ENCODE data around the gene KIAA0513.

KIAA0513 gene

DNA sequence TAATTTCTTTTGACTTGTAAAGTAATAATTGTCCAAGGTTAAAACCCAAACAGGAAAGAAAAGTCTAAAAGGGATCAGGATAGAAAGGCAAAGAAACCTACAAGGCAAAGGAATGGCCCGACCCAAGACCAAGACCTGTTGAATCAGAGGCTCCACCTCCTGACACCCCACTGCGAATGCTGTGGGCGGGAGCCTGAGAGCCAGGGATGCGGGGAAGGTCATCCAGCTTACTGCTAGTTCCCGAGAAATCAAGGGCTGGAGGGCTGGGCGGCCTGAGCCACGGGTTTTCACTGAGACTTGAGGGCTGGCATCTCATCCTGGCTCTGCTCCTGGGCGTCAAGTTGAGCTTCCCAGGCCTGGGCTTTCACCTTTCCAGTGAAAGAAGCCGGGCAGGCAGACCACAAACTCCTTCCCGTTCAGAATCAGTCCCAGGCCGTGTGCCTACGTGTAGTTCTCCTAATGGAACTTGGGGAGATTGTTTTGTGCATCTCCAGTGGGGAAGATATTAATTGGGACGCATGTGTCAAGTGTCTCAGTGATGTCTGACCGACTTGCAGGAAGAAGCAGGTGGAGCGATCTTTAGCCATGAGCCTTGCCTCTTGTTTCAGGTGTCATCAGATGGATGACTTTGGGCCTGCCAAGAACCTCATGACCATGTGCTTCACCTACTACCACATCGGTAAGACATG is 47.8 kb downstream of the KIAA0513 start:
- DNase-seq: no peak

DNA sequence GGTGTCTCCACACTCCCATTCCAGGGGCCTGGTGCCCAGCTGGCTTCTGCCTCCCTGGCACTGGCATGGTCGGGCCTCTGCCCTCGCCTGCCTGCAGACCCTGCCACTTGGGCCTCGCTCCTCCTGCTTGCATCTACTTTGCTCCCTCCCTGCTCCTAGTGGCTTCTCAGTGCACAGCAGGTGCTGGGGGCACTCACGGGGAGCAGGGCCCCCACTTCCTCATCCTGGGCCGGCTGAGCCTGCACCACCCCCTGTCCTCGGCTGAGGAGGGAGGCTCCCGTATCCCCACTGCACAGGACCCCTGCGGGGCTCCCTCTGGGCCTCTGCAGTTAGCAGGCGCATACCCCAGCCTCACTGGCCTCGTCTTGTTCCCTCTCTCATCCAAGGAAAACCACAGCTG is 49.4 kb downstream of the KIAA0513 start:
- DNase-seq: no peak

DNA sequence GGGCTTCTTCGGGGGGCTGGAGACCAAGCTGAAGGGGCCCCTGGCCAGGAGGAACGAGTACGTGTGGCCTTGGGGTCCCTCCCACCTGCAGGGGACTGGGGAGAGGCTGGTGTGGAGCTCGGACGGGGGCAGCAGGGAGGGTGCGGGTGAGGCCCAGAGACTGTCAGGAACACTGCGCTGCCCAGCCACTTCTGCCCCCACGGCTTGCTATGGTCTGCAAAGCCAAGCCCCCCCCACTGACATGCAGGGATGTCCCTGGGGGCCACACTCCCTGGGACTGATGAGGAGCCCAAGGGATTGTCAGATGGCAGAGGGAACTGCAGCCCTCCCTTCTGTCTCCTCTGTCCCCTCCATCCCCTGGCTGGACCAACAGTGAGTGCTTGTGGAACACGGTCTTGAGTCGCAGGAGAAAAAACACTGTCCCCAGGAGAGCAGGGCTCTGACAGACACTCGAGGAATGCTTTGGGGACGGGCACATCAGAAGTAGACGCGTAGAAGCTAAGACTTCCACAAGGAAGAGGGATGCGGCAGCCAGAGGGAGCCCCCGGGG is 50.1 kb downstream of the KIAA0513 start:
- no peak for DNase-seq

DNA sequence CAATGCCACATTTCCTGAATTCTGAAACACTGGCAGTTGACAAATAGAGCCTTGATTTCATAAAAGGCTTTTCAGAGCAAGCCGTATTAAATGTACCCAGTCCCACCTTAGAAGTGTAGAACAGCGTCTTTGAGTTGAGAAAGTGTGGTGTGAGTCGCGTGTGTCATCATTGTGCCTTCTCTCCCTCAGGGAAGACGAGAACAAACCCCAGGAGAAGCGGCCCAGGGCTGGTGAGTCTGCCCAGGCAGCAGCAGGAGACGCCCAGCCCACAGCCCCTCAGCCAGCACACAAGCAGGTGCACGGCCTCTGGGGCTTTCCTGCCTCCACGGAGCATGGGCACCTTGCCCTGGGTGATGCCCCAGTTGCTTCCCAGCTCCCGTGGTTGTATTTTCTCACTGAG is 50.6 kb downstream of the KIAA0513 start:
- no peak for DNase-seq

DNA sequence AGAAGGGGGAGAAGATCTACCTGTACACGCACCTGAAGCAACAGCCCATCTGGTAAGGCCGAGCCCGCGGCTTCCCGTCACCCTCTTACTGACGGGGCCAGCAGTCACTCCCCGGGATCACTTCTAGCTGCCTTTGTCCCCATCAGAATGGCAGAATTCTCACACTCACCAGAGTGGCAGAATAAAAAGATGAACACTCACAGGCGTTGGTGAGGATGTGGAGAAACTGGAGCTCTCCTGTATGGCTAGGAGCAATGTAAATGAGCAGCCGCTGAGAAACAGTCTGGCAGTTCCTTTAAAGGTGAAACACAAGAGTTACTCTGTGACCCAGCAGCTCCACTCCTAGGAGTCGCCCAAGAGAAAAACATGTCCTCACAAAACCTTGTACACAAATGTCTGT is 51.4 kb downstream of the KIAA0513 start:
- no peak for DNase-seq

DNA sequence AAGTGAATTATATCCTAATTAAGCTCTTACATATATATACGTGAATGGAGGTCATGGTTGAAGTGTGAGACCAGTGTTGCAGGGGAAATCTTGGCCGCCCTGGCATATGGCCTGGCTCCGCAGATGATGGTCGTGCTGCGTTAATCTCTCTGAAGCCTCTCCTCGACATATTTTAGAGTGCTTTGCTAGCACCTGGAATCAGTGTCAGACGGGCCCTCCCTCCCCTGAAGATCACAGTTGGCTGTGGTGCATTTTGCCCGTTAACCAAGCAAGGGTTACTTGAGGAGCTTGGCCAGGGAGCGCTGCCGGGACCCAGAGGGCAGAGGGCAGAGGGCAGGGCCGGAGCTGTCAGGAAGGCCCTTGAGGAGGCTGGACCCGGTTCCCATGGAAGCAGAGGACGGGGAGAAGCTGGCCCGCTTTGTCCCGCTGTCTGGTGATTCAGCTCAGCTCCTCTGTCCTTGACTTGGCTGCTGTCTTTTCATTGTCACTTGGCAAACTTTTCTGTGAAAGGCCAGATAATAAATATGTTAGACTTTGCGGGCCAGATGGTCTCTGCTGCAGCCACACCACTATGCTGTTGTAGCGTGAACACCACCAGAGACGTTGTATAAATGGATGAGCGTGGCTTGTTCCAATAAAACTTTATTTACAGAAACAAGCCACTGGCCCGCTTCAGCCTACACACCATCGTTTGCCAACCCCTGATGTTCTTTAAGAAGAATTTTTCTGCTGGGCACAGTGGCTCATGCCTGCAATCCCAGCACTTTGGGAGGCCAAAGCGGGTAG is 52.4 kb downstream of the KIAA0513 start:
- DNase-seq: peak; percentile 84

DNA sequence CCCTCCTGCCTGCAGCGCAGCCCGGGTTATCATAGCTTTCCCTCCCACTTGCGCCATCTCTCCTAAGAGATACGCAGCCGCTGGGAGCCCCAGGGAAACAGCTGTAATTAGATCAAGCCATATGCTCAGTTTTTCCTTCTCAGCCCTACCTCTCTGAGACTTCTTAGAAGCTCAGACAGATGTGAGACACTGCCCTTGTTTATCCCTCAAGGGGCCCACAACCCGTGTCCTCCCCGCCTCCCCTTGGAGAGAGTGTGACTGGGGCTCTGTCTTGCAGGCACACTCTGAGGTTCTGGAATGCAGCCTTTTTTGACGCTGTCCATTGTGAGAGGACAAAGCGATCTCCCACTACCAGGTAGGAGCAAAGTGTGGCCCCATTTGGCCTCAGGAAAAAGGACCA is 53.4 kb downstream of the KIAA0513 start:
- peak; percentile 98 for DNase-seq

DNA sequence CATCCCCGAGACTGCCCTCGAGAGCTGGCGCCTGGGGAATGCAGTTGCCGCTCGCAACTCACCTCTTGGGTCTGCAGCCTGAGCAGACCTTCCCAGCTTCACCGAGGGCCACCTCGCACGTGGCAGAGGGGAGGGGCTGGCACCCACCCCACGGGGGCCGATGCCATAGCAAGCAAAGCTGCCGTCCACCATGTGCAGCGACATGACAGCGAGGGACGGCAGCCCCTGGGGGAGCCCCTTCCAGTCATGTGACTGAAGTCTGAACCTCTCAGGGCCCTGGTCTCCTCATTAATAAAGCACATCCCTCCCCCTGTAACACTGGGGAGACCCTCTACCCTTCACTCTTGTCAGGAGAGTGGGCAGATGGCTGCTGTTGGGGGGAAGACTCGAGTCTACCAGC is 54.2 kb downstream of the KIAA0513 start:
- peak; percentile 34 for DNase-seq

DNA sequence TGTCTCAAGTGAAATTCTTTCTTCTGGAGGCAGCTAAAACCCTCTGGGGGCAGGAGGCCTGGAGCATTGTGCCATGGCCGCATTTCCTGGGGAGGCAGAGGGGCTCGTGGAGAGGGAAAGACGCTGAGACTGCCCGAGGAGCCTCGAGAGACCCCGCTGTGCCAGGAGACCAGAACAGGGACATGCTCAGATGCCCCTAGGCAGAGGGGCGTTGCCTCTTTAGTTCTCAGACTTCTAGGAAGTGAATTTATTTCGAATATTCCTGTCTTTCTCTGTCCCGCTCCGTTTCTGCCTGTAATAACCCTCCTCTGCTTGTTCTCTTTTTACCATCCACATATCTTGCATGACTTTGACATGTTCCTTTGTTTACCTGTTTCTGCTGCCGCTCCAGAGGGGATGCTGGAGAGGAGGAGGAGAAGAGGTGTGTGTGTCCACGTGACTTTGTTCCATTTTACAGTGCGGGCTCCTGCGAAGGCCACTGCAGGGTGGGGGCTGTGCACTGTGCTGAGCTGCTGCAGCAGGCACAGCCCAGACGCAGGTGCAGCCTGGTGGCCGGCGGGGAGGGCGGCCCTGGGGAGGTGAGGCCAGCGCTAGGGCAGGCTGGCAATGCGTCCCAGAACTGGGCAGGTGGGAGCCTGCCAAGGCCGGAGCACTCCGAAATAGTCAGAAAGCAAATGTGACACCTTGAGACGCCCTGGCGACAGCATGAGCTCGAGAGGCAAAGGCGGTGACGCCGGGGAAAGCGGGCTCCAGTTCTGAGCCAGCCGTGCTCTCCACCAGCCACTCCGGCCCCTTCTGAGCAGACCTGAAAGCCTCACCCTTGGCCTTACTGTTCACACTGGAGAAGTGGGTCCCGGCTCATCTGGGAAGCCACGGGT is 54.8 kb downstream of the KIAA0513 start:
- no peak for DNase-seq

DNA sequence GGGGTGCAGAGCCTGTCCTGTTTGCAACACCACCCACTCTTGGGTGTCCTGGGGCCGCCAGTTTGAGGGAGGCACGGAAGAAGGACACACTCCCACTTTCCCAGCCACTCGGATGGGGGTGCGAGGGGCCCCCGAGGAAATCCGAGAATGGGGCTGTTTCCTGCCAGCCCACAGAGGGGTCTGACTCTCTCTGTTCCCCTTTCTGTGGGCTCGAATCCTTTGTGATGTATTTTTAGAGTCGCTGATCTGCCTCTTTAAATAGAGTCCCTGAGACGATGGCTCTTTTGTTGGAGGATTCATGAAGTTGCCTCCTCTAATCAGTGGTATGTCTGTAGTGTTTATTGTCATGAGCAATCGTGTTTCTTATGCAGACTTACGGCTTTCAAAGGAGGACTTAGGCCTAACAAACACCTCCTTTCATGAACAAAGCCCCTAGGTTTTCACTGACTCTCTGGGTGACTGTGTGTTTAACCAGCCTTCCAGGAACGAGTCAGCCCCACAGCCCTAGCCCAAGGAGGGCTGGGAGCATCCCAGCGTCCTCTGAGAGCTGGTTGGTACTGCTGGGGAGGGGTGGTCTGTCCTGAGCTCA is 55.5 kb downstream of the KIAA0513 start:
- DNase-seq: no peak

DNA sequence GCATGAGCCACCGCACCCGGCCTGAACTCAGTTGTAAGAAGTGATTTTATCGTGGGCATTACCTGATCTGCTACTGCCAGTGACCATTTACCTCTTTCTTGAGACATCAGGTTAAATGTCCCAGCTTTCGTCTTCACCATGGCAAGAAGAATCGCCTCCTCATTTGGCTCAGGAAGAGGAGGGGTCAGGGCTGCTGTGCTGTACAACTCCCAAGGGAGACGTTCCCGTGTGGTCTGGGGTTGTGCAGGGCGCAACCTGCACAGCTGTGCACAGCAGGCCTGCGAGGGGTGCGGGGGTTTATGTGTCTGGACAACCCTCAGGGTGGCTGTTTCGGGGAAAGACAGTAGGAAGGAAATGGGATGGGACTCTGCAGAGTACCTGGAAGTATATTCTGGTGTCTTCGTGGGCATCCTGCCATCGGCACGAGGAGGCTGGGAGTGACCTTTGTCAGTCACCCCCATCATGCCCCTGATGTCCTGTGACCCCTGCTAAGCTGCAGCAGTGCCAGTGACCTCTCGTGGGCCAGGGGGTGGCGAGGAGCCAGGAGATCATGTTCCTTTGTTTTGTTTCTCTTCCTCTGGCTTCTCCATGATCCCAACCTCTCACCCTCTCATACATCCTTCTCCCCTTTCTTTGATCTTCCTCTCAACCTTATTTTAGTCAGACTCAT is 57.4 kb downstream of the KIAA0513 start:
- DNase-seq: no peak

DNA sequence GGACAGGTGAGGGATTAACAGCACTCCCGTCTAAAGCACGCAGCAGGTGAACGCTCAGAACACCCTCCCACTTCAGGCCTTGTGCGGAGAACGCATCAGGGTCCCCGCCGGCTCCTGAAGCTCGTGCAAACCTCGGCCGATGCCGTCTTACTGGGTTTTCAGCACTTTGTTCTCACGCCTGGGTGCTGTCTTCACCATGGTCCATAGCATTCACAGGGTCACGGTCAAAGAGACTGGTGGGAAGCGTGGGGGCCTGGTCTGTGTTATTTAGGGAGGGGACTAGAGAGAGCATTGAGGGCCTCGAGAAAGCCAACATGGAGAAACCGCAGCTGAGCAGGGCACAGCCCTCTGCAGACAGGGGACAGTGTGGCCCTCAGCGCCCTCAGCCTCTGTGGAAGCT is 58.1 kb downstream of the KIAA0513 start:
- DNase-seq: no peak

DNA sequence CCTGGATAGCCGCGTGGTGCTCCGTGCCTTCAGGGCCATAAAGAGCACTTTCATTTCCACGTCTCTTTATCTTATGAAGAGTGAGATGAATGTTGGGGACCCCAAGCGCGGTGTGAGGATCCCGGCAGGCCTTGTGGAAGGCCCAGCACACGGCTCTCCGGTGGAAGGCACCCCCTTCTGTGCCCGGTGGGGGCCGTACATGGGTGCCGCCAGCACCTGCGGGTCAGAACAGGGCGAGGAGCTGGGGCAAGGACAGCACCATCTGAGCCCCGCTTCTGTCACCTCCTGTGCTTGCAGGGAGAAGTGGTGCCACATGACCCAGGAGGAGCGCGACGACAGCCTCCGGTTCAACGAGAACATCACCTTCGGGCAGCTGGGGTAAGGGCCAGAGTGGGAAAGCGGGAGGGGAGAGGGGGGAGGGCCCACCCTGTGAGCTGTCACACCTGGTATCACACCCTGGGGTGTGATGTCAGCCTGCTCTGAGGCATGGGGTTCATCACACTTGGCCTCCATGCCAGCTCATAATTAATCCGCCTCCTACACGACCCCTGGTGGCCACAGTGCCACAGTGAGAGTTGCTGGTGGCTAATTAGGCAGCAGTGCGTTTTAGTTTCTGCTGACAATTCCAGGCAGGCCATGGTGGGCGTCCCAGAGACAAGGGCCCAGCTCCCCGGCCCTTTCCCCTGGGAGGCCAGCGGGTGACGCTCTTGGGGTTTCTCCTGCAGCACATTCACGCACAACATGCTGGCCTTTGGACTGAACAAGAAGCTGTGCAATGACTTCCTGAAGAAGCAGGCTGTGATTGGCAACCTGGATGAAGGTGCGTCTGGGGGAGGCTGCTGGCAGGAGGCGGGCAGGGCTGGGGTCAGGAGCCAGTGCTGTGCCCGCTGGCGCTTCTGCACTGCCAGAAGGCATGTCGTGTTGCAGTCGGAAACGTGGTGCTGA is 59.0 kb downstream of the KIAA0513 start:
- peak; percentile 88 for DNase-seq

DNA sequence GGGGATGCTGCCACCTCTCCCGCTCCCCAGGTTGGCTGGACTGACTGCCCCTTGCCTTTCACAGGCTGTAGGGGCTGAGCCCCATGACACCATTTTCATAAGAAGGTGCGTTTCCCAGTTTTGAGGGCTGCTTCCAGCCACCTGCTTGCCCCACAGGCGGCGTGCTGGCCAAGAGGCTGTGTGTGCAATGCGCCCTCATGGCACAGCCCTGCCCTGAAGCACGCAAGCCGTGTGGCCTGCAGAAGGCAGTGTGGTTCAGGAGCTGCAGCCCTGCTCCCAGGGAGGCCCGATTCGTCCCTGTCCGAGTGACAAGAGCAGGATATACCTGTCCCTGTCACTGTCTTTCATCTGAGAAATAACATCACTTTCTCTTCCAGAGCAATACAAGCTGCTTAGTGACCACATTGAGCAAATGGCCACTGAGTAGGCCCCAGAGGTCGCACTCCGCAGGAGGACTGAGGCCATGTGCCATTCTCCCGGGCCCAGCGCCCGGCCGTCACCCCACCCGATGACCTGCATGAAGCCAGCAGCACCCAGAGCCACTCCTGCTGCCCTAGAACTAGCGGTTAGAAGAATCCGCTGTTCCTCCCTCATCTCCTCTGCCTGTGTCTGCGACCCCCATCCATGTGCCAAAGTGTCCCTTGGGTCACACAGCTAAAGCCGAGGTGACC is 60.4 kb downstream of the KIAA0513 start:
- DNase-seq: no peak

DNA sequence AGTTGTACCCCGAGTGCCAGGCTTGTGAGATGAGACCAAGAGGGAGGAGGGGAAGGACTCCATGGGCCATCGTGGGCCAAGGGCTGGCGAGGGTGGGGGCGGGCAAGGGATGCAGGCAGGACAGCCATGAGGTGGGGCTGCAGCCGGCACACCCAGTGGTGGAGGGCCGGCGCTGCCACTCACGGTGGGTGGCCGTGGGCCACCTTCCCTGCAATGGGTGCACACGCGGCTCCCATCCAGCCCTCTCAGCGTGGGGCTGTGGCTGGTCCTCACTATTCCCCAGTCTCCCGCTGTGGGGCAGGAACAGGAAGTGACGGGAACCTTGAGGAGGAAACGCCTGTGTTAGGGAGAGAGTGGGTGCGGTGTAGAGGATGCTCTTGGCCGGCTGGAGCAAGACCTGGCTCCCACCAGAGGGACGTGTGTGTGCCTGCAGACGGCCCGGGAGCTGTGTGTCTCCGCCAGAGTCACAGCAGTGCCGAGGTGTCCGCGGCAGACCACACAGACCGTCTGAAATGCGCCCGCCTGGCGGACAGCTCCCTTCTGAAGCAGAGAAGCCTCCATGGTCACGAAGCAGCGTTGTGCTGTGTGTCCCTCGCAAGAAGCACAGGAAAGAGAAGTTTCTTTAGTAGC is 61.1 kb downstream of the KIAA0513 start:
- DNase-seq: no peak

DNA sequence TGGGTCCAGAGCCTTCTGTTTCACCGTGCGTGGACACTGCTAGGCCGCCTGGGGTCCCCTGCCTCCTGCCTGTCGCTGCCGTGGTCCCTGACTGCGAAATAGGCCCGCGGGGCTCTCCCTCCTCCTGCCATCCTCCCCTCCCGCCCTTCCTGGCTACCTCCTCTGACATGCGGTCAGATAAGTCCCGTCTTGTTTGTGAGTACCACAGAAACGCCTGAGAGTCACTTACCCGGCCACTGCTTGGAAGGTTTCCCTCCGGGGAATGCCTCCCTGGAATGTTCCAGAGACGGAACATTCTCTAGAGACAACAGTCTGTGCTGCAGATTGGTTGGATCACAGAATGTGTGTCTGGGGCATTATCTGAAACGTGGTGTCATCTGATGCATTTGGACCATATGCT is 61.9 kb downstream of the KIAA0513 start:
- DNase-seq: no peak

DNA sequence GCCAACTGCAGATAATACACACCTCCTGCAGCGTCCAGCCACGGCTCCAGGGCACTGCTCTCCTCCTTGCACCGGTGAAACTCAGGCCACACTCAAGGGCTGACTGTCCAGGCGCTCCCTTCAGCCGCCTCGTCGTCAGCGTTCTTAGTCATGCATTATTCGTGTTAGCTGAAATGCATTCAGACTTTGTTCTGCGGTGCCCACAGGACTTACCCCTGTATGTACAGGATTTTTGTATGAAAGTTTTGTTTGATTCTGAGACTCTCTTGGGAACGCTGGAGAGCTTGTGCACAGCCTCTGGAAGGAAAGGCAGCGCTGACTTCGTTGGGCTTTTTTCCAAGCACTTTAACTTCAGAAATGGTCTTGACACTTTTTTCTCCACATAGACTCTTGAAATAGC is 62.6 kb downstream of the KIAA0513 start:
- no peak for DNase-seq

DNA sequence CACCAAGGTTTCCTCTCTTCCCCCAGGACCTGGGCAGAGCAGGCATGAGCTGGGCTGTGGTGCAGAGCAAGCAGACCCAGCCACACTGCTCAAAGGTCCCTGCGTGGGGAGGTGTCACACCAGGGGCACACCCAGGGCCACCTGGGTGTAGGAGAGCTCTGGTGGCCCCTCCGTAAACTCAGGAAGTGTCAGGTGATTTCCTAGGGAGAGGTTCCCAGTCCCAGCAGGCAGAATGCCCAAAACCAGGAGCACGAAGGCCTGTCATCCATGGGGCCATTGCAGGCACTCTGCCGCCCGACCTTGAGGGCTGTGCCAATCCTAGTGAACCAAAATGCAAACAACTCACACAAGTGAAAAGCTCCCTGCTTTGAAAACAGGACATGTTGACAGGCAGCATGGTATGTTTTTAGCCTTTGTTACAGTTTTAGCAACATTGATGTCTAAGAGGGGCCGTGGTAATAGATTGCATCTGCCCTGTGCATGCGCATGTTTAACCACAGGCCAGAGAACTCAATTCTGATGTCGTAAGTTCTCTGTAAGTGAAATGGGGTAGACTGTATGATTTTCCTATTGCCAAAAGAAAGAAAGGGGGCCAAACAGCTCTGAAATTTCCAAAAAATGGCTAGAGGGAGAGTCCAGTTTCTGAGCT is 63.4 kb downstream of the KIAA0513 start:
- no peak for DNase-seq

DNA sequence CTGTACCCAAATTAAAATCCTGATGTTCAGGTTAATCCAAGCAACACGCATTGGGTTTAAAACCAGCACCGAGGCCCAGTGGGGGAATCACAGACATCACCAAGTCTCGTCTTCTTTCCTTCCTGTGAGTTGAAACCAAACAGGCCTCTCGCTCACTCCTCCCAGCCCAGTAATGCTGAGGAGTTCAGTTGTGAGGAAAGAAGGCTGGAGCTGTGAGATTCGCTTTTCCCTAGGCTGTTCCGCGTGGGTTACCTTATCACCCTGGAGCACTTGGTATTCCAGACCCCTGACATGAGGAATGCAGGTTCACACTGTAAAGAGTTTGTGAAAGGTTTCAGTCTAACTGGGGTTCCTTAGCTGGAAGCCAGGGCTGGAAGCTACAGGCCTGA is 63.9 kb downstream of the KIAA0513 start:
- no peak for DNase-seq

DNA sequence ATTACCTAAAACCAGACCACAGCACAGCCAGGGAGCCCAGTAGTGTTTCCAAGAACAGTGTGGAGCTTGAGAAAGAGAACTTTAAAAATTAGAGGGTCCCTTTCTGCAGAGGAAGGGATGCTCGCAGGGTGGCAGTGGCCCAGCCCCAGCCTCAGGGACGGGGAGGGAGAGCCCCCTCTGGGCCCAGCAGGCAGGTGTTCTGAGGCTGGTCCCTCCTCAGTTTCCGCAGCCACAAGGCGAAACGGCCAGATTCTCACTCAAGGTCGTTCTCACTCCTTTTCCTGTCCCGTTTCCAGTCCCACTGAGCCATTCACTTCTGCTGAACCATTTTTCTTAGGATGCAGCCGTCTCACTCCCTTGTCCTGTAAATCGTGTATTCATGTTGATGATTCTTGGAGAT is 64.7 kb downstream of the KIAA0513 start:
- DNase-seq: no peak

Measured in NCI-H82 (cell line).